NT2/D1 (cell line): ENCODE data around the gene ARHGEF6.

Source experiments
- DNase-seq: peaks from one replicate; pipeline ENCODE4 v3.0.0-alpha.2; 2011; ENCODE audit warnings: low read depth, low spot score
- H3K27me3 ChIP-seq: 2 replicates; pipeline ENCODE4 v1.6.0; 2011; ENCODE audit warnings: mild to moderate bottlenecking; ENCODE audit not compliant: insufficient read length, insufficient read depth
- H3K36me3 ChIP-seq: 2 replicates; pipeline ENCODE4 v1.6.1; 2011; ENCODE audit warnings: mild to moderate bottlenecking, low read length, mixed read lengths; ENCODE audit not compliant: insufficient read depth, insufficient read length
- H3K4me1 ChIP-seq: 2 replicates; pipeline ENCODE4 v1.5.1; 2011; ENCODE audit not compliant: insufficient read depth, insufficient read length
- H3K4me3 ChIP-seq: 2 replicates; pipeline ENCODE4 v1.5.1; 2011; ENCODE audit warnings: low read depth; ENCODE audit not compliant: insufficient read length
- H3K9ac ChIP-seq: 2 replicates; pipeline ENCODE4 v1.6.0; 2011; ENCODE audit warnings: low read depth; ENCODE audit not compliant: insufficient read length
- H3K9me3 ChIP-seq: 2 replicates; pipeline ENCODE4 v1.5.1; 2011; ENCODE audit warnings: mild to moderate bottlenecking, low read length; ENCODE audit not compliant: insufficient read depth
- SUZ12 ChIP-seq: IDR thresholded peaks from 2 replicates; pipeline ENCODE4 v1.6.1; 2011; ENCODE audit not compliant: insufficient read length, insufficient read depth; ENCODE audit errors: extremely low read depth
- YY1 ChIP-seq: IDR thresholded peaks from 2 replicates; pipeline ENCODE4 v1.6.1; 2011; ENCODE audit not compliant: insufficient read length, insufficient read depth
- ZNF274 ChIP-seq: IDR thresholded peaks from 2 replicates; pipeline ENCODE4 v1.6.1; 2011; ENCODE audit warnings: mild to moderate bottlenecking, low read depth, low read length

ARHGEF6 gene

DNA sequence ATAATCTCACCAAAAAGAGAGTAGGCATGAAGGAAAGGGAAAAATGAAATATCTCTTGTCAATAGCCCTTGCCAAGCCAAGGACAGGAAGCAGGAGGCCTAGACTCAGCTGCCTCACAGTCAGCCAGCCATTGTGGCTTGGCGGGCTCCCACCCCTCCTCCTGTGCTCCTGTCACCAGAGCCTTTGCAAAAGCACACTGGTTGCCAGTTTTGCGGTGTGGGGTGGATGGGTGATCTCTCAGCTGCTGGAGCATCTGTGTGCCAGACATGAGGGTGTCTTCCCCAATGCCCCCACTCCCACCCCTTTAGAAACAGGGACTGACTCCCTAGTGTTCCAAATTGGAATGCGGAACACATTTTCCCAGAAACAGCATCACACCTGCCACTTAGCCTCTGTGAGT is 26.1 kb downstream of the ARHGEF6 start:
- no peaks in the 10 kb centered on the region for H3K36me3 ChIP-seq
- no peak for DNase-seq
- H3K9ac ChIP-seq: no peak overlapping the region
- TF ChIP-seq YY1: no peak
- no peak for TF ChIP-seq ZNF274
- no peak for TF ChIP-seq SUZ12
- no peaks in the 10 kb centered on the region for H3K4me1 ChIP-seq
- no peak overlapping the region for H3K4me3 ChIP-seq
- no peaks in the 10 kb centered on the region for H3K9me3 ChIP-seq
- H3K27me3 ChIP-seq: no peaks in the 10 kb centered on the region

DNA sequence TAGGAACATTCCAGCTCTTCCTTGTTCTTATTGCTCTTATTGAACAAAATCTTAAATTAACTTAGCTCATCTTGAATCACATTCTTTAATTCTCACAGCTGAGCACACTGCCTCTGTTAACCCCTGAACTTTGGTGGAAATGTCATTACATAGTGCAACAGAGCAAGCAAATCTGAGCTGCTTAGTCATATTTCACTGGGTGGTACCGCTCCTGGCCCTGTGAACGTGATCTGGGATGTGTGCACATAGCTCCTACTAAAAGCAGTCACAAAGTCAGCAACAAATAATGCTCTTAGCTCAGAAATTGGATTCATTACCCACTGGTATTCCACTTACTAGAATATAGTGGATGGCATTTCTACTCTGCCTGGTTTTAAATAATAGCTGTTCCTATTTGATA is 27.9 kb downstream of the ARHGEF6 start:
- H3K4me3 ChIP-seq: no peak overlapping the region
- TF ChIP-seq SUZ12: no peak
- no peak for TF ChIP-seq ZNF274
- no peak for TF ChIP-seq YY1
- H3K36me3 ChIP-seq: no peaks in the 10 kb centered on the region
- H3K4me1 ChIP-seq: no peaks in the 10 kb centered on the region
- H3K27me3 ChIP-seq: no peaks in the 10 kb centered on the region
- DNase-seq: no peak
- H3K9ac ChIP-seq: no peak overlapping the region
- no peaks in the 10 kb centered on the region for H3K9me3 ChIP-seq

DNA sequence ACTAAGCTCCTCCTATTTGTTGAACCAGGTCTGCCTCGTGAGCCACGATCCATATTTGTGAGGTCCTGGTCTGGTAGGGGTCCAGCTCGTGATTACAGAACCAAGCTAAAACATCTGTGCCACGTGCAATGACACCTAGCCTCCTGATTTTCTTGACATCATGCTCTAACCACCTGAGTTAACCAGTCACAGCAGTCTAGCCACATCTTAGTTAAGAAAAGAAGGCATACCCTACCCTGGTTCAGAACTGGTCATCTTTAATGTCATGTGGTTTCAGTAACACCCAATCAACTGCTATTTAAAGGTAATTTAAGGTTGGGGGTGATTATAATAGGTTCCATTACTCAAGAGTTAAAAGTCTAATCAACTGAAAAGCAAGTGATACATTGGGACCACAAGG is 28.4 kb downstream of the ARHGEF6 start:
- H3K27me3 ChIP-seq: no peaks in the 10 kb centered on the region
- TF ChIP-seq ZNF274 (no peak), SUZ12 (no peak), YY1 (no peak)

DNA sequence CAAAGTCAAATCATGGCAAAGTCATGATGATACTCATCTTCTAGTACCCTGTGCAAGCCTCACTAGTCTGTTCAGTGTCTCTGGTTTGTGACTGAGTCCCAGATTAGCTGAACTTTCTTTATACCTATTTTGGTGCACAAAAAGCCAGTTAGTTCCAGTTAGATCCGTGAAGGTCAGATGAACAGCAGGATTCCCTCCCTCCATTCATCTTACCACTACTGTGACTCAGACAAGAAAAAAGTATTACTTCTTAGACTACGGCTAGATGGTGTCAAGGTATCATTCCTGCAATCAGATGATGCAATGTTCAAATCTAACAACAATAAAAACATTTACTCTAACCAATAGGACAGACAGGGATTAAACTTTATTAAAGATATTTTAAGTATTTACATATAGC is 30.4 kb downstream of the ARHGEF6 start:
- H3K4me1 ChIP-seq: no peaks in the 10 kb centered on the region
- TF ChIP-seq SUZ12 (no peak), YY1 (no peak), ZNF274 (no peak)
- H3K36me3 ChIP-seq: no peaks in the 10 kb centered on the region
- no peak for DNase-seq
- H3K4me3 ChIP-seq: no peak overlapping the region
- H3K27me3 ChIP-seq: no peaks in the 10 kb centered on the region
- H3K9ac ChIP-seq: no peak overlapping the region
- H3K9me3 ChIP-seq: no peaks in the 10 kb centered on the region

More for the DNA sequence above, 28.4 kb downstream of the ARHGEF6 start:
- Histone ChIP-seq H3K36me3 (no peaks in the 10 kb centered on the region), H3K9me3 (no peaks in the 10 kb centered on the region), H3K4me1 (no peaks in the 10 kb centered on the region), H3K4me3 (no peak overlapping the region), H3K9ac (no peak overlapping the region)
- no peak for DNase-seq

DNA sequence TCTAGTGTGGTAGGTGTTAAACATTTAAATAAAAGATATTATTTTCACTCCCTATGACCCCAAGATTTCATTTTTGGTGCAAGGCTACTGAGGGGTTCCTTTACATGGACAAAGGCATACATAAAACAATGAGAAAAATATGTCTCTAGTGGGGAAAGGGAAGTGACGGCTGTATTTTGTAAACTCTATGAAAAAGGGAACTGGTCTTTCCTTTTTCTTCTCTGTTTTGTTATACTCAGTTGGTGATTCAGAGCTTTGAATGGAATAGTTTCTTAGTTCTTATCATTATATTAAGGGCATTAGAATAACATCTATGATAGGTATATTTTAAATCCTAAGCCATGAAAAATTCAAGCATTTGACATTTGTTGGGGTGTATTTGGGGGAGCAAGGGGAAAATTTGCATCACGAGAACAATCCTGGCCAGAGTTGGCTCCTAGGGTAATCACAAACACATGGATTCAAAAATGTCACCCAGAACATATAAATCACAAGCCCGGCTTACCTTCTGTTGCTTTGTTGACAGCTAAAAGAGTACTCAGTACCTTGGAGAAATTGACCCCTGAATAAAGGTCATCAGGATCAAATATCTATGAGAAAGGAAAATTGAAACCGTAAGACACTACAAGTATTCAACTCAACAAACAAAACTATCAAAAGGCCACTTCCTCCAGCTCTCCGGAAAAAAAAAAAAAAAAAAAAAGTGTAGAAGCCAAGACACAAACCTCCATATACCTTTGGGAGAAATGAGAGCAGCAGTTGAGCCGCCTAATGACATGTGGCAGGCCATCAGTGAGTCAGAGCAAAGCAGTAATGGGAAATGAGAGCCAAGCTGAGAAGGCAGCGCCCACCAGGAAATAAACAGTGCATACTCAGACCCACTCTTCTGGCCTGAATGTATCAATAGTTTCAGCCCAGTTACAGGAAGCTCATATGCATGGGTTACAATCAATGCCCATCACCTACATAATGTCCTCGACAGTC is 33.4 kb downstream of the ARHGEF6 start:
- no peak overlapping the region for H3K4me3 ChIP-seq
- H3K9ac ChIP-seq: no peak overlapping the region
- no peaks in the 10 kb centered on the region for H3K36me3 ChIP-seq
- TF ChIP-seq YY1: no peak
- DNase-seq: no peak
- H3K9me3 ChIP-seq: no peaks in the 10 kb centered on the region
- no peaks in the 10 kb centered on the region for H3K27me3 ChIP-seq
- H3K4me1 ChIP-seq: no peaks in the 10 kb centered on the region

DNA sequence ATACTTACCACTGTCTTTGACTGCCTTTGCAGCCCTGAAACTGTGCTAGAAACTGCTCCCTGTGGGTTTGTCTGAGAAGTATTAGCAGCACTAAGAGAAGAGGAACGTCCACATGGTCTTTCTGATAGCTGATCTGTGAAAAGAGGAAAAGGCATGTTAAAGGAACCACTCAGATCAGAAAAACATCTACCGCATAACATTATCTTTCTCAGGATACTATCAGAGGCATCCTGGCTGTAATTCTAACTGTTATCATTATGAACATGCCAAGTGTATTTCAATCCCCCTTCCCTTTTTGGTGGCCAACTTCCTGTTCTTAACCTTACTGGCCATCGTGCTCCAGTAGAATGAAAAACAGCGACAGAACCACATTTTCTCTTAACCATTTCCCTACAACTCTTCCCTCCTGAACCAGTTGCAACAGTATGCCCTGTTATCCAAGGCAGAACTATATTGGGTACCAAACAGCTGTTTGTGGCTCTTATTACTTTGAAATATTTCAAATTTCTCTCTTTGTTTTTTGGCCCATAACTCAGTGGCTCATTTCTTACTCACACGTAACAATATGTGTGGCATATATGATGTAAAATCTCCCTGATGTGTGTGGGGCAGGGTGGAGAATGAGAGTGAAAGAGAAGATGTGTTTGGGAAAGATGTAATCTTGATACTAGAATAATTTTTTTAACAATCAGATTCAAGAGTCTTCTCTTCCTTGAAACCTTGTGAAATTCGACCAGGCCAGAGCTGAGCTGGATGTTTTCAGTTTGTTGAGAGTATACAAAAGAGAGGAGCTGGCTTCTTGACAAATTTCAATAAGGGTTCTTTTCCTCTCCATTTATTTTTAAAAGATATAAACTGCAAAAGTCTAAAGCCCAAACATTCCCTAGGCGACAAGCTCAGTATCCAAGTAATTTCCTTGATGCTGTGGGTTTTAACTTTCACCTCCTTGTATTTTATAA is 35.2 kb downstream of the ARHGEF6 start:
- Histone ChIP-seq H3K9me3 (no peaks in the 10 kb centered on the region), H3K36me3 (no peaks in the 10 kb centered on the region), H3K27me3 (no peaks in the 10 kb centered on the region), H3K9ac (no peak overlapping the region), H3K4me1 (no peaks in the 10 kb centered on the region), H3K4me3 (no peak overlapping the region)
- TF ChIP-seq YY1 (no peak), ZNF274 (no peak), SUZ12 (no peak)
- no peak for DNase-seq

DNA sequence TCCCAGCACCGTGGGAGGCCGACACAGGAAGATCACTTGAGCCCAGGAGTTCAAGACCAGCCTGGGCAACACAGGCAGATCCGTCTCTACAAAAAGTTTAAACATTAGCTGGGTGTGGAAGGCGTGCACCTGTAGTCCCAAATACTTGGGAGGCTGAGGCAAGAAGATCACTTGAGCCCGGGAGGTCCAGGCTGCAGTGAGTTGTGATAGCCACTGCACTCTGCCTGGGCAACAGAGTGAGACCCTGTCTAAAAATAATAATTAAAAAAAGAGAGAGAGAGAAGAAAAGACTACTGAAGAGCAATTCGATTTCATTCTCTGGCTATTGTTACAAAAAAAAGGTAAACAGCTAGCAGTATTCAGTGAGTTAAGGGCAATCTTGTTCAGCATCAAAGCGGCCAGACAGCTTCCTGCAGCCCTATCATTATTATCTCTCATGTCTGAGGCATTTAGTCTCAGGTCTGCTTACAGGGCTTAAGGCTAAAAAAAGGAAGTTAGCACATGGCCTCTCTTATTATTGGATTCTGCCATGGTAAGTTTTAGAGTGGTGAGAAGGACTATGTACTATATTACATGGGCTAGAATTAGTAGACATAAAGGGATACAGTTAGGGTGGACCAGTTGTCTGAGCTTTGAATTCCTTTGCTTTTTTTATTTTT is 37.9 kb downstream of the ARHGEF6 start:
- TF ChIP-seq YY1 (no peak), ZNF274 (no peak), SUZ12 (no peak)
- H3K27me3 ChIP-seq: no peaks in the 10 kb centered on the region
- no peaks in the 10 kb centered on the region for H3K9me3 ChIP-seq

More for the DNA sequence above, 37.9 kb downstream of the ARHGEF6 start:
- DNase-seq: no peak
- no peak overlapping the region for H3K9ac ChIP-seq
- H3K4me3 ChIP-seq: no peak overlapping the region
- H3K36me3 ChIP-seq: no peaks in the 10 kb centered on the region
- no peaks in the 10 kb centered on the region for H3K4me1 ChIP-seq
